NCI-H2081 treated with DMSO at 0.1 percent for 48 hours (cell line): ENCODE measurements around the gene TSPAN18.

Source experiments
- DNase-seq: peaks from one replicate; lab custom pipeline; 2025; lab: John Stamatoyannopoulos, UW

TSPAN18 gene, protein sequence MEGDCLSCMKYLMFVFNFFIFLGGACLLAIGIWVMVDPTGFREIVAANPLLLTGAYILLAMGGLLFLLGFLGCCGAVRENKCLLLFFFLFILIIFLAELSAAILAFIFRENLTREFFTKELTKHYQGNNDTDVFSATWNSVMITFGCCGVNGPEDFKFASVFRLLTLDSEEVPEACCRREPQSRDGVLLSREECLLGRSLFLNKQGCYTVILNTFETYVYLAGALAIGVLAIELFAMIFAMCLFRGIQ

DNA sequence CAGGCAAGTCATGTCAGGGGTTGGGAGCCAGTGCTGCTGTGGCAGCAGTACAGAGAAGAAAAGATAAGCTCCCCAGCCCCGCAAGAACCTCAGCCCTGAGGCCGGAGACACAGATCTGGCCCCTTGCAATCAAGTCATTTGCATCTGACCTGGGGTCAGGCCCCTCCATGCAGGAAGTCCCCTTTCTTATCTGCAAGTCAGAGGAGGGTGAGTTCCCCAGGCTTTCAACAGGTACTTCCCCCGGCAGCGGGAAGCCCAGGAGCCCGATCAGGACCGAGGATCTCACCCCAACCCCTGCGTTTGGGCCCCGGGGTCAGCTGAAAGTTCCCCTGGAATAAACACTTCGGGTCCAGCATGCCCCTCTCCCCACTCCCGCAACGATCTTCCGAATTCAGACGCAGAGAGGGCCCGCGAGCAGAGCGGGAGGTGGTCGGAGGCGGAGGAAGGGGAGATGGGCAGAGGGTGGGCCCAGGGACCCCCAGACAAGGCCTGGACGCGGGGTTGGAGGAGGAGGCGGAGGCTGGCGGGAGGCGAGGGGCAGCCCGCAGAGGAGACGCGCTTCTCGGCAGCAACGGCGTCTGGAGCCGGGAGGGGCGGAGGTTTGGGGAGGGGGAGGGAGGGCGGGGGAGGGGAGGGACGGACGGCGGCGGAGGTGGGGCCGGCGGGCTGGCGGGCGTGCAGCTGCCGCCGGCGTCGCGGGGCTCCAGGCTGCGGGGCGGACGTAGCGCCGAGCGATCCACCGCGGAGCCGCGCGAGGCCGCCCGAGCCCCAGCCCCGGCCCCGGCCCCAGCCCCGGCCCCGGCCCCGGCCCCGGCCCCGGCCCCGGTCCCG is at the start of gene TSPAN18:
Gene TSPAN18, plus strand, starts transcription at position 680 of the 831 bp plus-strand sequence. CDS start 179,455 bp downstream, outside the sequence.
- DNase-seq: no peak

DNA sequence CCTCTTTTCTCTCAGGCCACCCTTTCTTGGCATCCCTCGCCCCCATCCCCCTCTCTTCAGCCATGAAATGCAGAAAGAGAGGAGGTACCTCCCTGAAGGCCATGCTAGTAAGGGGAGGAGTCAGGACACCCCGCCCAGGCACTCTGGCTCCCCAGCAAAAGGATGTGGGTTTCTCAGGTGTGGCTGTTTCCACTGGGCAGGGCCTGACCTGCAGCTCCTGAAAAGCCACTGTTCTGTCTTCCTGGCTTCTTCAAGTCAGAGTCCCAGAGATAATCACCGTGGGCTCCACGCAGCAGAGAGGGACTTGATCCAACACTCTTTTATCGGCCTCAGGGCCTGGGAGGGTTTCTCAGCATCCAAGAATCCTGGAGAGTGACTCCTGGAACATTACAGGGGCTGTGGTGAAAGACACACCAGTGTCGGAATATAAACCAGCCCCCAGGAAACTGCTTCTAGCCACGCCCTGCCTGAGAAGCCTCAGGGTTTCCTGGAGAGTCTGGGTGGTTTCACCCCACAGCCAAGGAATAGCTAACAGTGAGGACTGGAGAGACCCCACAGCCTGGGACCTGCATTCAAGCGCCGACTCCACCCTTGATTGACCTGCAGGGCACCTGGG is 45.7 kb upstream of the TSPAN18 start:
- DNase-seq: no peak

DNA sequence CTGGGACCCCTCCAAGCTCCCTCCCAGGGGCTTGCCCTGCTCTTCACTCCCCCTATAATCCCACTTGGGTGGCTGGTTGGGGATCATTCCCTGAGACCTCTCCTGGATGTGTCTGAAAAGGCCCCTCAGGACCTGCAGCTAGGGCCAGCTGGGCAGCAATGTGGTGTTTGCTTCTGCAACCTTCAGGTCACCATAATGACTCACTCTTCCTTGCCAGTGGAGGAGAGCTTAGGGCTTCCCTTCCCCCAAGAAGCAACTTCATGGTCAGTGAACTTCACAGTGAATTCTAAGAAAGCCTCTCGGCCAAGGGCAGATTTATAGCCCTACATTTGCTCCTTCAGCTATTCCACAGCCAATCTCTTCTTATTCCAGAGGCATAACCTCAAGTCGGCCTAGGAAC is 45.1 kb upstream of the TSPAN18 start:
- no peak for DNase-seq

DNA sequence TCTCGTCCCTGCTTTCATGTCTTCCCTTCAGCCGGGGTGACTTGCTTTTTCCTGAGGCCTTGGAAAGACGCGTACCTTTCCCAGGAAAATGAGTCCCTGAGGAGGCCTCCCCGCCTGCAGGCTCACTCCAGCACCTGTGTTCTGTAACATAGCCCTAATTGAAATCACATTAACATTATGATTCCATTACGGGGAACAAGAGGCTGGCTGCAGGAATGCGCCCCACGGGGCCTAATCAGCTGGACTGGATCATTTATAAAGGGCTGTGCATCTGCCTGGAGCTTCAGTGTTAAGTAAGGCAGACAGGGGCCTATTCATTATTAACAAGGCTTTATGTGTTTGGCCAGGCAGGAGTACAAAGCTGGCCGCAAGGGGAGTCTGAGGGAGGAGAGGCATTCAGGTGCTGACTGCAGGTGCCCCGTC is 41.9 kb upstream of the TSPAN18 start:
- DNase-seq: no peak

DNA sequence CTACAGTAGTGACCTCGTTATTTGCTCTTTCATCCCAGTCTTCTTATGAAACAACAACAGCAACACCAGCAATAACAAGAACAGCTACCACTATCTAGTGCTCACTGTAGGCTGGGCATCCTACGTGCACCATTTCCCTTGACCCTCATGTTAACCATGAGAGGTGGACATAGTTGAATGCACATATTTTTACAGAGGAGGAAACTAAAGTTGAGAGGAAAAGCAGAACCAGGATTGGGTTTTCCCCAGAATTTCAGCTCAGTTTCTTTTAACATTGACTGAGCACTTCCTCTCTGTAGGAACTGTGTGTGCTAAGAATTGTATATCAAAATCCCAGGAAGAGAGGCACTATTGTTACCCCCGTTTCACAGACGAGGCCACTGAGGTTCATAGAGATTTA is 39.4 kb upstream of the TSPAN18 start:
- DNase-seq: no peak

DNA sequence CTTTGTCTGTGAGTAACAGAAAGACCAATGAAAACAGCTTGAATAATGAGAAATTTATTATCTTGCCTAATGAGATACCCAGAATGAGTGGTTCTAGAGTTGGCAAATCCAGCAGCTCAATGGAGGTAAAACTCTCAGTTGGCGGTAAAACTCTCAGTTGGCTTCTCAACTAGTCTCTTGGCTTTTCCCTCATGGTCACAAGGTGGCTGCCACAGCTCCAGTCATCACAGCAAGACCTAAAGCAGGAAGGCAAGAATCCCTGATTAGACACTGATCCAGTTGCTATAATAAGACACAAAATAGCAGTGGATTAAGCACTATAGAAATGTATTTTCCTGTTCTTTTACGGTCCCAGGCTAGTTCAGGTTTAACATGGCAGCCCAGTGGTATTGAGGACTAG is 37.5 kb upstream of the TSPAN18 start:
- no peak for DNase-seq

DNA sequence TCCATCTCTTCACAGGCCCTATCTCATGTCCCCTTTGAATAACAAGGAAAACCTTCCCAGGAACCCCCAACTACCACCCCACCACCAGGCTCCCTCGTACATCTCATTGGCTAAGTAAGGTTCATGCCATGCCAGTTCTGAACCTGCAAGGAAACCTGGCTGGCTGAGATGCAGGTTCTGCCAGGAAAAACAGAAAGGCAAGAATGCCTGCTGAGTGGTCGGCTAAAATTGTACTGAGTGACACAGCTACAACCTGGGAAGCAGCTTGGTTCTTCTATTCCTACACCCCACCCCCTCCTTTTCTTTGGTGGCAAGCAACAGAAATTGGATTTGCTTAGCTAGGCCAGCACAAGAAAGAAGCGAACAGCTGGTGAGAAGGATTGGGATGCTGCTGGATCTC is 36.1 kb upstream of the TSPAN18 start:
- no peak for DNase-seq

DNA sequence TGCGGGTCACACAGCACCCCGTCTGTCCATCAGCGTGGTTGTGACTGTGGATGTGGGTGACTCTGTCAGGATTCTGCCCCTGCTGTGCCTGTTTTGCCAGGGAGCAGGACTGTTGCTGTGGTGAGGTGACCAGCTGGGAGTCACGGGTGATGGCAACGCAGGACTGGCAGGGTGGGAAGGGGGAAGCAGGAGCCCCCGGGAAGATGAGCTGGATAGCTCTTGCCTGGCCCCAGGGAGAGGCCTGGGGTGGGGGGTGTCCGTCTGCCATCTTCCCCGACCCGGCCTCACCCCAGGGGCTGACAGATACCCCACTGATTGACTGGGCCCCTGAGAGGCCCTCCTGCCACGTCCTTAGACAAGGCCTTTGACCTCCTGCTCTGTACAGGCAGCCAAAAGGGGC is 34.3 kb upstream of the TSPAN18 start:
- no peak for DNase-seq

DNA sequence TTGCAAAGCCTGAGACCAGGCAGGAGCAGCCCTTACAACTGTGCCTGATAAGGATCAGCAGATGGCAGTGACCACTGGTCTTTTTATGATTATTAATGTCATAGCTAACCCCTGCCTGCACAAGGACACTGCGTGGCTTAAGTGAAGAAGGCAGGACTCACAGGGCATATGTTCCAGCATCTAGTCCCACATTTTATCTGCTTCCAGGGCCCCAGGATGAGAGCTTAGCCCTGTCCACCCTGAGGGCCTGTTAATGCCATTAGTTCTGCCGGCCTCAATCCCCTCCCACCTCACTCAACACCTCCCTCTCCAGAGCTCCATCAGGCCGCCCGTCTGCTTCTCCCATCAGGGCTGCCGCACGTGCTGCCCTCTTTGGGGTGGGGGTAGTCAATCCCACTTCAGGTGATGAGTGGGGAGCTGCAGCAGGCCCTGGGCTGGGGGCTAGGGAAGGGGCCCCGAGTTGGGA is 33.1 kb upstream of the TSPAN18 start:
- DNase-seq: no peak

DNA sequence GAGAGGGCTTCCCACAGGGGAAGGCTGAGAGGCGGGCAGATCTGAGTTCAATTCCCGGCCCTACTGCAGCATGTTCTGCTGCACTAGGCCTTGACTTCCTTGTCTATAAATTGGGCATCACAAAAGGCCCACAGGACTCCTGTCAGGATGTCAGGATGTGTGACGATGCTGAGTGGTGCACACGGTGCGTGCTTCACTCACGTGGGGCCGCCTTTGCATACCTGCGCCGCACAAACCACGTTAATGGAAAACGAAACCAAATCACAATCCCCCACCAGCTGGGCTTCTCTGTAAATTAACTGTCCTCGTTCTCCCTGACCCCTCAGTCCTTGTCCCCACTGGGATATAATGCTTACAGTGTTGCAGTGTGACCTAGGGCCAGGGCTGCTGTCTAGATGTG is 32.3 kb upstream of the TSPAN18 start:
- no peak for DNase-seq

DNA sequence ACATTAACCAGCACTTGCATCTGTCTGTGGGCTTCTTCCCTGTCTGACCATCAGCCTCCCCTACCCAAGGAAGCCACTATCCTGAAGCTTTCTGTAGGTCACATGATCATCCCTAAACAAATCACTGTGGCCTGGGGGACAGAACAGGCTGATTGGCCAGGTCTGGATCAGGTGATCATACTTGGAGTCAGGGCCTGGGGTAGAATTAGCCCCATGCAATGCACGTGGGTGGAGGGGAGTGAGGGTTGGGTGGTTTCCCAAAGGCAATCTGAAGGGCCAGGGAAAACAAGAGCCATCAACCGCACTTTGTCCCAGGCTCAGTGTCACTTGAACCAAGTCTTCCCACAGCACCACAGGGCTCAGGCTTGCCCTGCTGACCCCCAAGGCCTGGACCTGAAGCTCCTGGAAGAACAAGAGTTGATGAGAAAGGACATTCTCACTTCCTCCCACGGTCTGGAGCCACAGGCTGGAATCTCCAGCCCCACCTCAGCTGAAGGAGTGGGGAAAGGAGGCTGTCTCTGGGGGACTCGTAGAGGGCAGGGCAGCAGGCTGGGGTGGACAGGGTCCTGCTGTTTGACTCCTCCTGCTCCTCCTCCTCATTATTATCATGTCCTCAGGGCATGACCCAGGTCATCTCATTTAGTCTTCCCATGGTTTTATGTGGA is 31.5 kb upstream of the TSPAN18 start:
- no peak for DNase-seq

DNA sequence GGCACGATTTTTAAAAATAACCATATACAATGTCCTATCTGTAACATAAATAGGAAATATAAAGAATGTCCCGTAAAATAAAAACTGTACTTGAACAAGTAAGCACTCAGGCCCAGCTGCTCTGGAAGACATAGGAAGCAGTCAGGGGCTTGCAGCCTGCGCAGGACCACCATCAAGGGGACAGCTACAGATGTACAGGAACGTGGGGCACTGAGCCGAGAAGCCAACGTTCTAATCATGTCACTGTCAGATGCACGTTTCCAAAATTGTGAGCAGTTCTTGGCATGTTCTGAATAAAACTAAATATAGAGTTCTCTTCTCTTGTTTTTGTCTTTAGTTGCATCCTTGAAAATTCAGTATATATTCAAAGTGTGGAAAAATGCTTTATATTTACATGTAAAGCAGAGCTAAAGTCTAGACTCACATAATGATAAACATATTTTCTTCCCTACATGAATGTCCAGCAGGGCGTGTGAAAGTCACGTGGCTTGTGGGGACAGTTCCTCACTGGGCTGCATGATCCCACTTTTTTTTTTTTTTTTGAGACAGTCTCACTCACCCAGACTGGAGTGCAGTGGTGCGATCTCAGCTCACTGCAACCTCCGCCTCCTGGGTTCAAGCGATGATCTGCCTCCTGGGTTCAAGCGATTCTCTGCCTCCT is 28.4 kb upstream of the TSPAN18 start:
- no peak for DNase-seq

DNA sequence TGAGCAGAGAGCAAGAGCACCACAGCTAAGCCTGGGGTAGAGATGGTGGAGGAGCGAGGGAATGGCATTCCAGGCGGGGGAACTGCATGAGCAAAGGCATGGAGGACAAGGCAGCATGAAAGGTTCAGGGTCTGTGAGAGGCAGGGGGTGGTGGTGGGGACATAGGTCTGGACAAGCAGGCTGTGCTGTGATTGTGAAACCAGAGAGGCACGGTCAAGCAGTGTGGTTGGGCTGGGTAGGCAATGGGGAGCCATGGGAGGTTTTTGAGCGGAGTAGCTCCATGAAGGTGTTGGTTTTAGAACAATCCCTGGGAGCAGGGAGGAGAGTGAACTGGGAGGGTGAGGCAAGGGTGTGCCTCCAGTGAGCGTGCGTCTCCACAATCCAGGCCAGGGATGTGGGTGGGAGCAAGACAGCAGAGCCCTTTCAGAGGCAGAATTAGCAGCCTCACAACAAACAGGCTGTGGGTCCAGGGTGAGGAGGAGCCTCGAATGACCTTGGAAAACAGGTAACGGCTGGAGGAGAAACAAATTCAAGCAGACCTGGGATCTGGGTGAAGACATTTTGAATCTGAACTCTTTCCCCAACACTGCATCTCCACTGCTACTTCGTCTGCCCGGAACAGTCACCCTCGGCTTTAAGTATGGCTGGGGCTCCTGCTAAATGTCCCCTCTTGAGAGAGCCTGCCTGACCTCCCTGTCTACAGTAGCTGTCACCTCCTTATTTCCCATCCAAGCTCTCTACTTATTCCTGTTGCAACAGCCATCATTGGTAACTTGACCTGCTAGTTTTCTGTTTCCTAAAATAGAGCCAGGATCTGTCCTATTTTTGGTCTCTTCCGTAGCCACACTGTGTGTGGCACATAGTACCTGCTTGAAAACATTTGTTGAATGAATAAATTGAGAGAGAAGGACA is 27.0 kb upstream of the TSPAN18 start:
- DNase-seq: no peak

DNA sequence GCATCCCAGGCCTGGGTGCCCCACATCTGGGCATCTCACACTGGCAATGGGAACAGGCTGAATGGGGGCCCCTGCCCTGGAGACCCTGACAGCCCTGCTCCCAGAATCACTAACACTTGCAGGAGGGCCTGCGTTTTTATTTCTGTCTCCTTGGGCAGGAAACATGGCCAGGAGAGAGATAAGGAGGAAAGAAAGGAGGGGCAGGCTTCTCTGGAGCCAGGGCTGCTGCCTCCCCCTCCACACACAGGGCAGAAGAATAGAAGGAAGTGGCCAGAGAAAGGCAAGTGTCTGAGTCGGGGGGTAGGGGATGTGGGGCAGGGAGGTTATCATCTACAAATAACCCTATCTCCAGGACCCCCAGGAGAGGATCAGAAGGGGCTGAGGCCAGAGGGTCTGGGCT is 25.5 kb upstream of the TSPAN18 start:
- no peak for DNase-seq

DNA sequence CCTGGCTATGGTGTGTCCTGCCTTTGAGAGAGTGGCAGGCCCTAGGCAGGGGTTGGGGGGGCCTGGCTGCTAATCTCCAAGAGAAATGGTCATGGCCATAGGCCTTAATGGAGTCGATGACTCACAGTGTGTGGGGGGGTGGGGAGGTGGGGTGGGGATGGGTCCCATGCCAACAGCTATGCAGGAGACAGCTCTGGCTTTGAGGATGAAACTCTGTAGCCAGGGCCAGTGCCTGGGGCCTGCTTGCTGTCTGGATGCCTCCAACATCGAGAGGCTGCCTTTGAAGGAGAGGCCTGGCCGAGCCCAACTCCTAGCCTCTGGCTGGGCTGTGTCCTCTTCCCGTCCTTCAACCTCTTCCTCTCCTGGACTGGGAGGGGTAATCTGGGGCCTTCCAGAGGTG is 23.9 kb upstream of the TSPAN18 start:
- DNase-seq: no peak

DNA sequence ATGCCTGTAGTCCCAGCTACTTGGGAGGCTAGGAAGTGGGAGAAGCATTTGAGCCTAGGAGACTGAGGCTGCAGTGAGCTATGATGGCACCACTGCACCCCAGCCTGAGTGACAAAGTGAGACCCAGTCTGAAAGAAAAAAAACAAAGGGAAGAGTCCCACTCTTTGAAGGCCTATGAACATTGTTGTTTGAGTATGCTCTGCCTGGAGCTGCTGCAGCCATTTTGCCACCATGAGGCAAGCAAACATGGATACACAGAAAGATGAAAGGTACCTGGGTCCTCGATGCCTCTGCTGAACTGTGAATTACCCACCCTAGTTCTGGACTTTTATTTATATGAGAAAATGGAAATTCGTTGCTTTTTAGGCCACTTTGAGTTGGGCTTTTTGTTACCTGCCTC is 19.7 kb upstream of the TSPAN18 start:
- DNase-seq: no peak

DNA sequence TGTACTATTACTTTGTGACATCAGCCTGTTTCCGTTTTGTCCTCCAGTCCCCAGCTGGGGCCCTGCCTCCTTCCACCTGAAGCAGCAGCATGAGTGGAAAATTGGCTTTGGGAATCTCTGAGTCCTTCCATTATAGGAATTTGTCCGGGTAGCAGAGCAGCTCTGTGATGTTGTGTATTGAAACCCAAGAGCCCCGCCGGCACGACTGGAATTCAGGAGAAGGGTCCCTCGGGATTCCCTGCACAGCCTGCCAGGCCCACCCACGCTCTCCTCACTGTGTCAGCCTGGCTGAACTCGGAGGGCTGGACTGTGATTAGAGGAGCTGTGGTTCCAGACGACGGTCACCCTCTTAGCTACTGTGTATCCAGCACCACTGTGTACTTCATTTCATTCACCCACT is 18.8 kb upstream of the TSPAN18 start:
- no peak for DNase-seq

DNA sequence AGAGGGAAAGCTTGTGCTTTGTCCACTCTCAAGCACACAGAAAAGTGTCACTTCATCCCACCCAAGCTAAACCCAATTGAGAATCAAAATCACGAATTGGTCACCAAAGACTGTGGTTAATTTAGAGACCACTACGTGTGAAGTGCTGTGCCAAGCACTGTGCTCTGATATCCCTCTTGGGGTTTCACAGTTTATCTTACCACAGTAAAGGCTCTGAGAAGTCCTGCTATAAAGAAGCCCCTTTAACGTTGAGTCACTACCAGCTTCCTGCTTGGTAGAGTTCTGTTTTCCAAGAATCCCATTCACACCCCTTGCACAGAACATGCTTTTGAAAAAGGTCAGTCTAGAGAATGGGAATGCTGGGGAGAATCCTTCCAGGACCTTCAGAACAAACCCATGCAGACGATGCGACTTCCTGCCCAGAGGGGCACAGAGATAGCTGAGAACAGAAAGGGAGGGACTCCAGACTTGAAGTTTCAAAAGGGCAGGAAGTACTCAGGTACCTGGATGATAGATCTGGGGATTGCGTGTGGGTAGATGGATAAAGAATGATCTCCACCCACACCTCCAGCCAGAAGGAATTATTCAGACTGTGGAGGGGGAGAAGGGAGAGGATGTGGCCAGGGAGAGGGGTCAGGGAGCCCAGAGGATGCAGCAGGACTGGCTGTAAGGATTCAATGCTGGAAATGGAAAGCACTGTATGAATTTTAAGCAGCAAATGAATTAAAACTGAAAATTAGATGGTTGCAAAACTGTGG is 18.1 kb upstream of the TSPAN18 start:
- no peak for DNase-seq

DNA sequence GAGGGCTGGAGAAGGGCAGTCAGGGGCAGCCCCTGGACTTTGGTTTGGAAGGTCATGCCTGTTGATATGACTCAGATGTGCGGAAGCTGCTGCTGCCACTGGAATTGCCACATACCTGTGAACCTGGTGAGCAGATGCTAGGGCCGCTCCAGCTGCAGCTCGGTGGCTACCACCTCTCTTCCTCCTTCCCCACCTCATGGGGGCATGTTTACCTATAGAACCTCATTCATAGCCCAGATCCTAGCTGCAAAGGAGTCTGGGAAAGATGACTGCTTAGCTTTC is 17.5 kb upstream of the TSPAN18 start:
- no peak for DNase-seq

DNA sequence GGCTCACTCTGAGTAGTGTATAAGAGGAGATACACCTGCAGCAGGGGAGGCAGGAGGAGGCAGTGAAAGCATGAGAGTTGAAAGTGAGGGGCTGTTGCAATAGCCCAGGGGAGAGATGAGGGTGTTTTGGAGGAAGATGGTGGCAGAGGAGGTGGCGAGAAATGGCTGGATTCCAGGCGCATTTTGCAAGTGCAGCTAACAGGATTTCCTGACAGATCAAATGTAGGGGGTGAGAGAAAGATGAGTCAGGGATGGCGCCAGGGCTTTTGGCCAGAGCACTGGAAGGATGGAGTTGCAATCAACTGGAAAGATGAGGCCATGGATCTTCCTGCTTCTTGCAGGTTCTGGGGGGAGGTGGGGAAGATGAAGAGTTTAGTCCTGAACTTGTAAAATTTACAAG is 16.8 kb upstream of the TSPAN18 start:
- DNase-seq: no peak
